ENCODE measurements around the gene CDAN1.

DNA sequence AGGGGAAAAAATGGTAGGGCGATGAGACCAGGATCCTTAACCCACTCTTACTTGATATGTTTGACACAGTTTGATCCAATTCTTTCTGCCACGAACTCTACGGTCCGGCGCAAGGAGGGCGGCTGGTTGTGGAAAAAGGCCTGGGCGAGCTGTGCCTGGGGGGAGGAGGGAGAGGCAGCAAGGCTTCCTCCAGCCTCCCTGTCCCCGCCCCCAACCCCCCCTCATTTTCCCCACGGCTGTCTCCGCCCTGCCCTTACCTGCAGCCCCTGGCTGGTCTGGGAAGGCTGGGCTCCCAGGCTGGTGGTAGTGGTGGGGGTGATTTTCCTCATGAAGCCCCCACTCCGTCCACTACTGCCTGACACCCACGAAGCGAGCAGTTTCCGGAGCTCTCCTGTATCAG lies 8.0 kb downstream of the CDAN1 start:
- TF ChIP-seq CTCF (IDR thresholded peaks at IDR 0.05; ENCODE audit: insufficient read depth, low read length) (no peak), POLR2AphosphoS5 (IDR thresholded peaks at IDR 0.05; ENCODE audit: low read depth) (no peak), GABPA (IDR thresholded peaks at IDR 0.05; ENCODE audit: low read depth) (no peak), REST (IDR thresholded peaks at IDR 0.05; ENCODE audit: insufficient replicate concordance, low read depth) (no peak)
